ENCODE measurements around the gene EVPL. TPM values are rescaled to one million over a fixed set of nuclear protein-coding genes. Genes with fewer than 3 reads are reported as not detected.

Gene EVPL
- total RNA-seq, 1 donor from 2014 or later = 46.8 TPM

GRCh38 chr17:76022973-76023899 is 3.9 kb downstream of the EVPL start:
- no peak overlapping the region for H3K27ac ChIP-seq
- no peak for TF ChIP-seq CTCF (IDR thresholded peaks at IDR 0.05)
- H3K36me3 ChIP-seq = peaks cover 10% of the 10 kb centered on the region
- DNase-seq (no peak), ATAC-seq (no peak)
- no peaks in the 10 kb centered on the region for H3K4me1 ChIP-seq
- no peaks in the 10 kb centered on the region for H3K27me3 ChIP-seq
- no peaks in the 10 kb centered on the region for H3K9me3 ChIP-seq
- no peak overlapping the region for H3K4me3 ChIP-seq
- intact Hi-C loops (cut with DNase I) = no loop called here

DNA sequence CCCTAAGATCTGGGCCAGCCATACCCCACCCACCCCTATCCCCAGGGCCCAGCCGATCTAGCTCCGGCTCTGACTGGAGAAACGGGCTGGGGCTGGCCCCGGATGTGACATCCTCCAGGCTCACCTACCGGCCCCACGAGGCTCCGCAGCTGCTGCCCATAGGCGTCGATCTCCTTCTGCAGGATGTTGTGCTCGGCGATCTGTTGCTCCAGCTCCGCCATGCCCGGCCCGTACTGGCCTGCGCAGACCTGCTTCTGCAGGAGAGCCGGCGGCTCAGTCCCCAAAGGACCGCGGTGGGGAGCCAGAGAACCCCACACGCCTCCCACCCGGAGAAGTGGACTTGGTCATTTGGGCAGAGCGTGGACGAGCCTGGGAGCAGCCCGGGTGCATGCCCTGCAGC is 4.8 kb downstream of the EVPL start:
- Histone ChIP-seq H3K4me3 (no peak overlapping the region), H3K4me1 (no peaks in the 10 kb centered on the region)

GRCh38 chr17:76019833-76020467 is 7.2 kb downstream of the EVPL start:
- no peak for ATAC-seq
- intact Hi-C loops (cut with DNase I) = no loop called here
- peaks cover 10% of the 10 kb centered on the region for H3K36me3 ChIP-seq
- no peaks in the 10 kb centered on the region for H3K27me3 ChIP-seq
- H3K27ac ChIP-seq = no peak overlapping the region
- no peaks in the 10 kb centered on the region for H3K9me3 ChIP-seq
- no peaks in the 10 kb centered on the region for H3K4me1 ChIP-seq
- H3K4me3 ChIP-seq = no peak overlapping the region
- no peak for DNase-seq
- TF ChIP-seq CTCF (IDR thresholded peaks at IDR 0.05) = no peak

More for the DNA sequence above, 4.8 kb downstream of the EVPL start:
- no peak for ATAC-seq
- TF ChIP-seq CTCF (IDR thresholded peaks at IDR 0.05) = no peak
- no peak for DNase-seq
- H3K9me3 ChIP-seq = no peaks in the 10 kb centered on the region
- intact Hi-C loops (cut with DNase I) = no loop called here
- H3K36me3 ChIP-seq = peaks cover 10% of the 10 kb centered on the region
- H3K27me3 ChIP-seq = no peaks in the 10 kb centered on the region
- no peak overlapping the region for H3K27ac ChIP-seq

DNA sequence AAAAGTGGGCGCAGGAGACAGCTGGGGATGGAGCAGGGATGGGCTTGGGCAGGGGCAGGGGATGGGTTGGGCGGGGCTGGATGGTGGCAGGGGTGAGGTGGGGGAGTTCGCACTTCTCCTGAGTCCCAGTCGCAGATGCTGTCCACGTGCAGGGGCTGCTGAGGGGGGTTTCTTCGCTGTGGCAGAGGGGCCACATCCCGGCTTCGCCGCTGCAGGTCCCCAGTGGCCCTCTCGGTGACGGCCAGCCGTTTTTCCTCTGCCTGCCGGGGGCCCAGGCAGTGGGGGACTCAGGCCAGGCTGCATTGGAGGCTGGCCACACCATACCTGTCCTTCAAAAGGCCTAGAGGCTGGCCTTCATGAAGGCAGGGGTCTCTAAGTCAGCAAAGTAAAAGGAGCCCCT is 8.3 kb downstream of the EVPL start:
- H3K36me3 ChIP-seq = peaks cover 13% of the 10 kb centered on the region
- H3K9me3 ChIP-seq = no peaks in the 10 kb centered on the region
- no peak overlapping the region for H3K4me3 ChIP-seq
- no peak for ATAC-seq
- H3K4me1 ChIP-seq = no peaks in the 10 kb centered on the region
- intact Hi-C loops (cut with DNase I) = no loop called here
- no peak for DNase-seq
- no peak for TF ChIP-seq CTCF (IDR thresholded peaks at IDR 0.05)
- no peaks in the 10 kb centered on the region for H3K27me3 ChIP-seq
- no peak overlapping the region for H3K27ac ChIP-seq

DNA sequence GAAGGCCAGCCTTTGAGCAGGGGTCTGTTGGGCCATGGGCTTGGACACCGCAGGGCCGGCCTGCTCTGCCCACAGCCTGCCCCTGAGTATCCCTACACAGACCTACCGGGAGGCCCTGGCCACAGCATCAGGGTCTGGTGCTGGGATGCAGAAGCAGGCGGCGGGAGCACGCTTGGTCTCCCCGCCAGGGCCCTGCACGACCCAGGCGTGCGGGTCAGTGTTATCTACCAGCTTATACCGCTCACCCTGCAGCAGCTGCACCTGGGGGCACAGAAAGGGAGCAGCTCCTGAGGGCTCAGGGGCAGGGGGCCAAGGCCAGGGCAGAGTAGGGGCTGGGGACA is 8.8 kb downstream of the EVPL start:
- no peaks in the 10 kb centered on the region for H3K4me1 ChIP-seq
- no peak overlapping the region for H3K4me3 ChIP-seq
- H3K36me3 ChIP-seq = peaks cover 13% of the 10 kb centered on the region
- H3K27ac ChIP-seq = no peak overlapping the region
- intact Hi-C loops (cut with DNase I) = no loop called here
- H3K27me3 ChIP-seq = no peaks in the 10 kb centered on the region
- ATAC-seq (no peak), DNase-seq (no peak)
- no peak for TF ChIP-seq CTCF (IDR thresholded peaks at IDR 0.05)
- H3K9me3 ChIP-seq = no peaks in the 10 kb centered on the region
